ENCODE data around the gene ITFG1.

GRCh38 chr16:47110939-47111338, 349.9 kb downstream of the ITFG1 start:
- TF ChIP-seq CTCF (conservative IDR thresholded peaks at IDR 0.05; ENCODE audit: low read length) (peak; percentile 46), EZH2phosphoT487 (IDR thresholded peaks at IDR 0.05; ENCODE audit: borderline replicate concordance, low read depth, low read length) (no peak)

Data from OCI-LY7 (cell line).